ENCODE measurements around the gene FCER2. TPM values are rescaled to one million over a fixed set of nuclear protein-coding genes. Genes with fewer than 3 reads are reported as not detected.

FCER2 gene
- total and polyA plus RNA-seq, 2 of the 13 experiments (the other 11 are each of a cell fraction or from before 2014, with no cell fraction given): not detected

DNA sequence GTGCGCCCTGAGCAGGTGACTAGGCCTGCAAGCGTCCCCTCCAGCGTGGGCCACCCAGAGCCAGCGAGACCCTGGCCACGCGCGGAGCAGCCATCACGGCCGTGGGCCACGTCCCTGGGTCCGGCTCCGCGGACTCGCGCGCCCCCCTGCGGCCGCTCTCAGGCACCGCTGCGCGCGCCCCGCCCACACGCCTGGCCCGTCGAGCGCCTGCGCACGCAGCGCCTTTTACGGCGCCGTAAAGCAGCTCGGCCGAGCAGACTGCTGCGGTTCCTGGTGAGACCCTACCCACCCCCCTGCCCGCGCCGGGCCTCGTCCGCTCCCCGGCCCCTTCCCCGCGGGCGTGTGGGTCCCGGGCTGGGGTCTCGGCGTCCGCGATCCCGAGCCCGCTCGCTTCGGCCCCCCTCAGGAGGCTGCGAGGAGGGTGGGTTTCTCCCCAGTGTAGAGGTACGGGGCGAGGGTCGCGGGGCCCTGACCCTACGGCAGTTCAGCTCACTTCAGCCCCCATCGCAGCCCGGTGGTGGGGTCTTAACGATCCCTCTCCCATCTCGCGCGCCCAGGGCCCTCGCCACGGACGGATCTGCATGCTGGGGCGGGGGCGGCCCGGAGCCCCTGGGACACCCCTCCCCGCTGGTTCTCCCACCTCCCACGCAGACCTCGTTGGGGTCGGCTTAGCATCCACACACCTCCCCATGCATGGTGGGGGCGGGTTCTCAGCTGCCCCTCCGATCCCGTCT lies 21.2 kb downstream of the FCER2 start, which contains the start of gene TRAPPC5 (continued):
- TF ChIP-seq ZNF549 (CRISPR knock-in tag; IDR thresholded peaks at IDR 0.05) (no peak), ZNF460 (CRISPR knock-in tag; IDR thresholded peaks at IDR 0.05; ENCODE audit: borderline replicate concordance) (no peak), SNAPC2 (CRISPR knock-in tag; IDR thresholded peaks at IDR 0.05) (no peak), ZNF496 (CRISPR knock-in tag; IDR thresholded peaks at IDR 0.05; ENCODE audit: insufficient replicate concordance) (no peak), HMGA1 (CRISPR knock-in tag; conservative IDR thresholded peaks at IDR 0.05) (no peak), ZIK1 (CRISPR knock-in tag; IDR thresholded peaks at IDR 0.05; ENCODE audit: borderline replicate concordance, low read depth) (peak; percentile 70; the same call in 1 of the 2 replicates), RARA (CRISPR knock-in tag; IDR thresholded peaks at IDR 0.05) (no peak), CBFB (CRISPR knock-in tag; IDR thresholded peaks at IDR 0.05) (no peak; the same call in 1 of the 2 replicates), HNF1B (CRISPR knock-in tag; IDR thresholded peaks at IDR 0.05) (peak; percentile 26; the same call in 1 of the 2 replicates), MIER3 (CRISPR knock-in tag; IDR thresholded peaks at IDR 0.05; ENCODE audit: borderline replicate concordance) (no peak; the same call in 1 of the 2 replicates), ZNF773 (CRISPR knock-in tag; IDR thresholded peaks at IDR 0.05; ENCODE audit: borderline replicate concordance) (peak; percentile 77; the same call in 1 of the 2 replicates), ZMYM3 (CRISPR knock-in tag; IDR thresholded peaks at IDR 0.05) (no peak), MTERF4 (CRISPR knock-in tag; IDR thresholded peaks at IDR 0.05) (peak; percentile 77; the same call in 1 of the 2 replicates), ZNF629 (CRISPR knock-in tag; conservative IDR thresholded peaks at IDR 0.05) (no peak; the same call in 1 of the 2 replicates), TFAP4 (IDR thresholded peaks at IDR 0.05; ENCODE audit: borderline replicate concordance, low read depth) (no peak)
- TF ChIP-seq, protein P1, sequence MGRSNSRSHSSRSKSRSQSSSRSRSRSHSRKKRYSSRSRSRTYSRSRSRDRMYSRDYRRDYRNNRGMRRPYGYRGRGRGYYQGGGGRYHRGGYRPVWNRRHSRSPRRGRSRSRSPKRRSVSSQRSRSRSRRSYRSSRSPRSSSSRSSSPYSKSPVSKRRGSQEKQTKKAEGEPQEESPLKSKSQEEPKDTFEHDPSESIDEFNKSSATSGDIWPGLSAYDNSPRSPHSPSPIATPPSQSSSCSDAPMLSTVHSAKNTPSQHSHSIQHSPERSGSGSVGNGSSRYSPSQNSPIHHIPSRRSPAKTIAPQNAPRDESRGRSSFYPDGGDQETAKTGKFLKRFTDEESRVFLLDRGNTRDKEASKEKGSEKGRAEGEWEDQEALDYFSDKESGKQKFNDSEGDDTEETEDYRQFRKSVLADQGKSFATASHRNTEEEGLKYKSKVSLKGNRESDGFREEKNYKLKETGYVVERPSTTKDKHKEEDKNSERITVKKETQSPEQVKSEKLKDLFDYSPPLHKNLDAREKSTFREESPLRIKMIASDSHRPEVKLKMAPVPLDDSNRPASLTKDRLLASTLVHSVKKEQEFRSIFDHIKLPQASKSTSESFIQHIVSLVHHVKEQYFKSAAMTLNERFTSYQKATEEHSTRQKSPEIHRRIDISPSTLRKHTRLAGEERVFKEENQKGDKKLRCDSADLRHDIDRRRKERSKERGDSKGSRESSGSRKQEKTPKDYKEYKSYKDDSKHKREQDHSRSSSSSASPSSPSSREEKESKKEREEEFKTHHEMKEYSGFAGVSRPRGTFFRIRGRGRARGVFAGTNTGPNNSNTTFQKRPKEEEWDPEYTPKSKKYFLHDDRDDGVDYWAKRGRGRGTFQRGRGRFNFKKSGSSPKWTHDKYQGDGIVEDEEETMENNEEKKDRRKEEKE (IDR thresholded peaks at IDR 0.05): no peak
- TF ChIP-seq, protein P2, sequence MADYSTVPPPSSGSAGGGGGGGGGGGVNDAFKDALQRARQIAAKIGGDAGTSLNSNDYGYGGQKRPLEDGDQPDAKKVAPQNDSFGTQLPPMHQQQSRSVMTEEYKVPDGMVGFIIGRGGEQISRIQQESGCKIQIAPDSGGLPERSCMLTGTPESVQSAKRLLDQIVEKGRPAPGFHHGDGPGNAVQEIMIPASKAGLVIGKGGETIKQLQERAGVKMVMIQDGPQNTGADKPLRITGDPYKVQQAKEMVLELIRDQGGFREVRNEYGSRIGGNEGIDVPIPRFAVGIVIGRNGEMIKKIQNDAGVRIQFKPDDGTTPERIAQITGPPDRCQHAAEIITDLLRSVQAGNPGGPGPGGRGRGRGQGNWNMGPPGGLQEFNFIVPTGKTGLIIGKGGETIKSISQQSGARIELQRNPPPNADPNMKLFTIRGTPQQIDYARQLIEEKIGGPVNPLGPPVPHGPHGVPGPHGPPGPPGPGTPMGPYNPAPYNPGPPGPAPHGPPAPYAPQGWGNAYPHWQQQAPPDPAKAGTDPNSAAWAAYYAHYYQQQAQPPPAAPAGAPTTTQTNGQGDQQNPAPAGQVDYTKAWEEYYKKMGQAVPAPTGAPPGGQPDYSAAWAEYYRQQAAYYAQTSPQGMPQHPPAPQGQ (CRISPR knock-in tag; IDR thresholded peaks at IDR 0.05; ENCODE audit: borderline replicate concordance): no peak
- TF ChIP-seq, protein P3, sequence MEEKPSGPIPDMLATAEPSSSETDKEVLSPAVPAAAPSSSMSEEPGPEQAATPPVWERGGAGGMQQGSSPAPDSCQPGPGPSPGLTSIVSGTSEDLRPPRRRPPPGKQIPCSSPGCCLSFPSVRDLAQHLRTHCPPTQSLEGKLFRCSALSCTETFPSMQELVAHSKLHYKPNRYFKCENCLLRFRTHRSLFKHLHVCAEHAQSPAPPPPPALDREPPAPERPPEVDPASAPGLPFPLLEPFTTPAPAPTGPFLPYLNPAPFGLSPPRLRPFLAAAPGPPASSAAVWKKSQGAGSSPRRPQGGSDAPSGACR (CRISPR knock-in tag; IDR thresholded peaks at IDR 0.05): peak; percentile 33; the same call in 1 of the 2 replicates
